Progenitor cell of endocrine pancreas (in vitro differentiated cells): Measurements from ENCODE around the gene DNAJC18. TPM values are rescaled to one million over a fixed set of nuclear protein-coding genes. Genes with fewer than 3 reads are reported as not detected.
"Not testable (repeated sequence)": the region's sequence is repeated elsewhere in the genome, so short reads cannot be mapped to it uniquely, and the experiment has no call there.

Experiments
- DNase-seq: peaks from one replicate; pipeline ENCODE4 v3.0.0; 2021; ENCODE audit warnings: low spot score; ENCODE audit not compliant: unreplicated experiment
- H3K27ac Mint-ChIP-seq: 2 replicates; pipeline ENCODE4 v1.8.0; 2021; ENCODE audit warnings: mild to moderate bottlenecking, moderate library complexity, mixed read lengths
- H3K27me3 Mint-ChIP-seq: 2 replicates; pipeline ENCODE4 v1.8.0; 2021; ENCODE audit warnings: mixed read lengths
- H3K36me3 Mint-ChIP-seq: 2 replicates; pipeline ENCODE4 v1.8.0; 2022; ENCODE audit warnings: mixed read lengths; ENCODE audit not compliant: insufficient read depth
- H3K4me1 Mint-ChIP-seq: 2 replicates; pipeline ENCODE4 v1.8.0; 2021; ENCODE audit warnings: low read depth, mixed read lengths
- H3K4me3 Mint-ChIP-seq: 2 replicates; pipeline ENCODE4 v1.8.0; 2021; ENCODE audit warnings: low read depth, mild to moderate bottlenecking, moderate library complexity, mixed read lengths
- H3K9me3 Mint-ChIP-seq: 2 replicates; pipeline ENCODE4 v1.8.0; 2021; ENCODE audit warnings: low read depth, mixed read lengths
- CTCF ChIP-seq: fragments of 200-600 bp; sonication (generic); IDR thresholded peaks from one replicate; pipeline ENCODE4 v1.5.0; 2021; ENCODE audit warnings: antibody characterized with exemption, mild to moderate bottlenecking; ENCODE audit not compliant: unreplicated experiment
- total RNA-seq: library from RNA; stranded (reverse); gene quantifications from 2 replicates; pipeline ENCODE4 v1.2.1, GENCODE V29; 2021

DNAJC18 gene
- total RNA-seq, 1 donor from 2014 or later: 23.3 TPM

GRCh38 chr5:139410993-139411828, 28.1 kb downstream of the DNAJC18 start:
- H3K4me1 Mint-ChIP-seq: no peaks in the 10 kb centered on the region
- no peak overlapping the region for H3K27ac Mint-ChIP-seq
- H3K36me3 Mint-ChIP-seq: peaks cover 2% of the 10 kb centered on the region

GRCh38 chr5:139410121-139410992, 29.0 kb downstream of the DNAJC18 start:
- Mint-ChIP-seq H3K27me3 (no peaks in the 10 kb centered on the region), H3K4me1 (no peaks in the 10 kb centered on the region), H3K27ac (no peak overlapping the region), H3K4me3 (no peak overlapping the region), H3K36me3 (peaks cover 2% of the 10 kb centered on the region), H3K9me3 (no peaks in the 10 kb centered on the region)
- no peak for TF ChIP-seq CTCF
- DNase-seq: no peak

More at GRCh38 chr5:139410993-139411828, 28.1 kb downstream of the DNAJC18 start:
- Mint-ChIP-seq H3K9me3 (no peaks in the 10 kb centered on the region), H3K4me3 (no peak overlapping the region), H3K27me3 (no peaks in the 10 kb centered on the region)
- no peak for DNase-seq
- no peak for TF ChIP-seq CTCF

GRCh38 chr5:139409116-139409515, 30.2 kb downstream of the DNAJC18 start:
- not testable (repeated sequence) for H3K27ac Mint-ChIP-seq, H3K4me1 Mint-ChIP-seq, H3K9me3 Mint-ChIP-seq, H3K4me3 Mint-ChIP-seq, DNase-seq, H3K36me3 Mint-ChIP-seq, H3K27me3 Mint-ChIP-seq

GRCh38 chr5:139408191-139408590, 31.1 kb downstream of the DNAJC18 start:
- Mint-ChIP-seq H3K9me3 (no peaks in the 10 kb centered on the region), H3K4me1 (peaks cover 7% of the 10 kb centered on the region), H3K4me3 (no peak overlapping the region), H3K36me3 (no peaks in the 10 kb centered on the region), H3K27ac (no peak overlapping the region), H3K27me3 (no peaks in the 10 kb centered on the region)
- DNase-seq: no peak
- no peak for TF ChIP-seq CTCF

GRCh38 chr5:139407517-139407916, 31.8 kb downstream of the DNAJC18 start:
- no peak overlapping the region for H3K4me3 Mint-ChIP-seq
- TF ChIP-seq CTCF: no peak
- no peaks in the 10 kb centered on the region for H3K27me3 Mint-ChIP-seq
- peaks cover 13% of the 10 kb centered on the region for H3K4me1 Mint-ChIP-seq
- DNase-seq: no peak
- no peaks in the 10 kb centered on the region for H3K36me3 Mint-ChIP-seq
- H3K9me3 Mint-ChIP-seq: no peaks in the 10 kb centered on the region
- H3K27ac Mint-ChIP-seq: no peak overlapping the region
